Measurements from ENCODE around the gene STARD9. TPM values are rescaled to one million over a fixed set of nuclear protein-coding genes. Genes with fewer than 3 reads are reported as not detected.
A peak's percentile ranks its signal among the peaks of the same experiment; 100 is the strongest.

STARD9 gene
- total and polyA plus RNA-seq, 2 of the 13 experiments (the other 11 are each of a cell fraction or from before 2014, with no cell fraction given), result 5.3 to 7.5 TPM

DNA sequence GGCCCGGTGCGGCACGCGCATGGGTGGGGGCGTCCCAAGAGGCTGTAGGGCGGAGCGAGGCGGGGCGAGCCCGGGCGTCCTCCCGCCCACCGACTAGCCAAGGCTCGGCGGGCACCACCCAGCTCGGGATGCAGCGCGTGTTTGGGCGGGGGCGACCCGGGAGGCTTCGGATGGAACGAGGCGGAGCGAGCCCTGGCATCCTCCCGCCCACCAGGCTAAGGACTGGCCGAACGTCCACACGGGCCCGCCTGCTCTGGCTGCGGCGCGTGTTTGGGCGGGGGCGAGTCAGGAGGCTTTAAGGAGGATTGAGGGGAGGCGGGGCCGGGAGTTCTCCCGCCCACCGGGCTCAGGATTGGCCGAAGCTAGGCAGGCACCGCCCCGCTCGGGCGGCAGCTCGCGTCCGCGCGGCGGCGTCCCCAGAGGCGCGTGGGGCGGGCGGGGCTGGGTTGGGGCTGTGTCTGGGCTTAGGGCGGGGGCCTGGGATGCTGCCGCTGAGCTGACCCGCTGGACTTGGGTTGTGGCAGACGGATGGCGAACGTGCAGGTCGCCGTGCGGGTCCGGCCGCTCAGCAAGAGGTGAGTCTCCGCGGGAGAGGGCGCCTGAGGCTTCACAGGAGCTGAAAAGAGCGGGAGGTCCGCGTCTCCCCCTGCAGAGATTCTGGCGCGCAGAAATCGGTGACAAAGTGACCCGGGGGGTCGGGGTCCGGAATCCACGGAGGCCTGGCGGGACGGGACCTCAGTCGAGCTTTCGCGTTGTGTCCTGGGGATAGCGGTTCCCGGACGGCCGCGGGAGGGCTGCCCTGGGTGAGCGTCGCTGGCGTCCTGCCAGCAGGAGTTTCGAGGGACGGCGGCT, at the start of gene STARD9 (continued):
- TF ChIP-seq ZNF607 (CRISPR knock-in tag; IDR thresholded peaks at IDR 0.05; ENCODE audit: borderline replicate concordance) (peak; percentile 89; the same call in 1 of the 2 replicates), POGZ (CRISPR knock-in tag; IDR thresholded peaks at IDR 0.05) (peak; percentile 57; the same call in 1 of the 2 replicates), HNF4A (CRISPR knock-in tag; IDR thresholded peaks at IDR 0.05) (peak; percentile 36; the same call in 1 of the 2 replicates), IKZF1 (IDR thresholded peaks at IDR 0.05) (no peak), TGIF2 (CRISPR knock-in tag; IDR thresholded peaks at IDR 0.05) (peak; percentile 20; the same call in 1 of the 2 replicates), CENPT (CRISPR knock-in tag; IDR thresholded peaks at IDR 0.05; ENCODE audit: low read depth) (peak; percentile 61; the same call in 1 of the 2 replicates)
- TF ChIP-seq, protein P1, sequence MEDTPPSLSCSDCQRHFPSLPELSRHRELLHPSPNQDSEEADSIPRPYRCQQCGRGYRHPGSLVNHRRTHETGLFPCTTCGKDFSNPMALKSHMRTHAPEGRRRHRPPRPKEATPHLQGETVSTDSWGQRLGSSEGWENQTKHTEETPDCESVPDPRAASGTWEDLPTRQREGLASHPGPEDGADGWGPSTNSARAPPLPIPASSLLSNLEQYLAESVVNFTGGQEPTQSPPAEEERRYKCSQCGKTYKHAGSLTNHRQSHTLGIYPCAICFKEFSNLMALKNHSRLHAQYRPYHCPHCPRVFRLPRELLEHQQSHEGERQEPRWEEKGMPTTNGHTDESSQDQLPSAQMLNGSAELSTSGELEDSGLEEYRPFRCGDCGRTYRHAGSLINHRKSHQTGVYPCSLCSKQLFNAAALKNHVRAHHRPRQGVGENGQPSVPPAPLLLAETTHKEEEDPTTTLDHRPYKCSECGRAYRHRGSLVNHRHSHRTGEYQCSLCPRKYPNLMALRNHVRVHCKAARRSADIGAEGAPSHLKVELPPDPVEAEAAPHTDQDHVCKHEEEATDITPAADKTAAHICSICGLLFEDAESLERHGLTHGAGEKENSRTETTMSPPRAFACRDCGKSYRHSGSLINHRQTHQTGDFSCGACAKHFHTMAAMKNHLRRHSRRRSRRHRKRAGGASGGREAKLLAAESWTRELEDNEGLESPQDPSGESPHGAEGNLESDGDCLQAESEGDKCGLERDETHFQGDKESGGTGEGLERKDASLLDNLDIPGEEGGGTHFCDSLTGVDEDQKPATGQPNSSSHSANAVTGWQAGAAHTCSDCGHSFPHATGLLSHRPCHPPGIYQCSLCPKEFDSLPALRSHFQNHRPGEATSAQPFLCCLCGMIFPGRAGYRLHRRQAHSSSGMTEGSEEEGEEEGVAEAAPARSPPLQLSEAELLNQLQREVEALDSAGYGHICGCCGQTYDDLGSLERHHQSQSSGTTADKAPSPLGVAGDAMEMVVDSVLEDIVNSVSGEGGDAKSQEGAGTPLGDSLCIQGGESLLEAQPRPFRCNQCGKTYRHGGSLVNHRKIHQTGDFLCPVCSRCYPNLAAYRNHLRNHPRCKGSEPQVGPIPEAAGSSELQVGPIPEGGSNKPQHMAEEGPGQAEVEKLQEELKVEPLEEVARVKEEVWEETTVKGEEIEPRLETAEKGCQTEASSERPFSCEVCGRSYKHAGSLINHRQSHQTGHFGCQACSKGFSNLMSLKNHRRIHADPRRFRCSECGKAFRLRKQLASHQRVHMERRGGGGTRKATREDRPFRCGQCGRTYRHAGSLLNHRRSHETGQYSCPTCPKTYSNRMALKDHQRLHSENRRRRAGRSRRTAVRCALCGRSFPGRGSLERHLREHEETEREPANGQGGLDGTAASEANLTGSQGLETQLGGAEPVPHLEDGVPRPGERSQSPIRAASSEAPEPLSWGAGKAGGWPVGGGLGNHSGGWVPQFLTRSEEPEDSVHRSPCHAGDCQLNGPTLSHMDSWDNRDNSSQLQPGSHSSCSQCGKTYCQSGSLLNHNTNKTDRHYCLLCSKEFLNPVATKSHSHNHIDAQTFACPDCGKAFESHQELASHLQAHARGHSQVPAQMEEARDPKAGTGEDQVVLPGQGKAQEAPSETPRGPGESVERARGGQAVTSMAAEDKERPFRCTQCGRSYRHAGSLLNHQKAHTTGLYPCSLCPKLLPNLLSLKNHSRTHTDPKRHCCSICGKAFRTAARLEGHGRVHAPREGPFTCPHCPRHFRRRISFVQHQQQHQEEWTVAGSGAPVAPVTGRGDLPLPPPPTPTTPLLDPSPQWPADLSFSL (CRISPR knock-in tag; IDR thresholded peaks at IDR 0.05), result no peak
- TF ChIP-seq, protein P2, sequence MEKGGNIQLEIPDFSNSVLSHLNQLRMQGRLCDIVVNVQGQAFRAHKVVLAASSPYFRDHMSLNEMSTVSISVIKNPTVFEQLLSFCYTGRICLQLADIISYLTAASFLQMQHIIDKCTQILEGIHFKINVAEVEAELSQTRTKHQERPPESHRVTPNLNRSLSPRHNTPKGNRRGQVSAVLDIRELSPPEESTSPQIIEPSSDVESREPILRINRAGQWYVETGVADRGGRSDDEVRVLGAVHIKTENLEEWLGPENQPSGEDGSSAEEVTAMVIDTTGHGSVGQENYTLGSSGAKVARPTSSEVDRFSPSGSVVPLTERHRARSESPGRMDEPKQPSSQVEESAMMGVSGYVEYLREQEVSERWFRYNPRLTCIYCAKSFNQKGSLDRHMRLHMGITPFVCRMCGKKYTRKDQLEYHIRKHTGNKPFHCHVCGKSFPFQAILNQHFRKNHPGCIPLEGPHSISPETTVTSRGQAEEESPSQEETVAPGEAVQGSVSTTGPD (CRISPR knock-in tag; IDR thresholded peaks at IDR 0.05), result no peak
- TF ChIP-seq, protein P3, sequence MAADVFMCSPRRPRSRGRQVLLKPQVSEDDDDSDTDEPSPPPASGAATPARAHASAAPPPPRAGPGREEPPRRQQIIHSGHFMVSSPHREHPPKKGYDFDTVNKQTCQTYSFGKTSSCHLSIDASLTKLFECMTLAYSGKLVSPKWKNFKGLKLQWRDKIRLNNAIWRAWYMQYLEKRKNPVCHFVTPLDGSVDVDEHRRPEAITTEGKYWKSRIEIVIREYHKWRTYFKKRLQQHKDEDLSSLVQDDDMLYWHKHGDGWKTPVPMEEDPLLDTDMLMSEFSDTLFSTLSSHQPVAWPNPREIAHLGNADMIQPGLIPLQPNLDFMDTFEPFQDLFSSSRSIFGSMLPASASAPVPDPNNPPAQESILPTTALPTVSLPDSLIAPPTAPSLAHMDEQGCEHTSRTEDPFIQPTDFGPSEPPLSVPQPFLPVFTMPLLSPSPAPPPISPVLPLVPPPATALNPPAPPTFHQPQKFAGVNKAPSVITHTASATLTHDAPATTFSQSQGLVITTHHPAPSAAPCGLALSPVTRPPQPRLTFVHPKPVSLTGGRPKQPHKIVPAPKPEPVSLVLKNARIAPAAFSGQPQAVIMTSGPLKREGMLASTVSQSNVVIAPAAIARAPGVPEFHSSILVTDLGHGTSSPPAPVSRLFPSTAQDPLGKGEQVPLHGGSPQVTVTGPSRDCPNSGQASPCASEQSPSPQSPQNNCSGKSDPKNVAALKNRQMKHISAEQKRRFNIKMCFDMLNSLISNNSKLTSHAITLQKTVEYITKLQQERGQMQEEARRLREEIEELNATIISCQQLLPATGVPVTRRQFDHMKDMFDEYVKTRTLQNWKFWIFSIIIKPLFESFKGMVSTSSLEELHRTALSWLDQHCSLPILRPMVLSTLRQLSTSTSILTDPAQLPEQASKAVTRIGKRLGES (CRISPR knock-in tag; IDR thresholded peaks at IDR 0.05; ENCODE audit: borderline replicate concordance), result no peak
- TF ChIP-seq, protein P4, sequence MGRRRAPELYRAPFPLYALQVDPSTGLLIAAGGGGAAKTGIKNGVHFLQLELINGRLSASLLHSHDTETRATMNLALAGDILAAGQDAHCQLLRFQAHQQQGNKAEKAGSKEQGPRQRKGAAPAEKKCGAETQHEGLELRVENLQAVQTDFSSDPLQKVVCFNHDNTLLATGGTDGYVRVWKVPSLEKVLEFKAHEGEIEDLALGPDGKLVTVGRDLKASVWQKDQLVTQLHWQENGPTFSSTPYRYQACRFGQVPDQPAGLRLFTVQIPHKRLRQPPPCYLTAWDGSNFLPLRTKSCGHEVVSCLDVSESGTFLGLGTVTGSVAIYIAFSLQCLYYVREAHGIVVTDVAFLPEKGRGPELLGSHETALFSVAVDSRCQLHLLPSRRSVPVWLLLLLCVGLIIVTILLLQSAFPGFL (CRISPR knock-in tag; IDR thresholded peaks at IDR 0.05), result no peak
- TF ChIP-seq, protein P5, sequence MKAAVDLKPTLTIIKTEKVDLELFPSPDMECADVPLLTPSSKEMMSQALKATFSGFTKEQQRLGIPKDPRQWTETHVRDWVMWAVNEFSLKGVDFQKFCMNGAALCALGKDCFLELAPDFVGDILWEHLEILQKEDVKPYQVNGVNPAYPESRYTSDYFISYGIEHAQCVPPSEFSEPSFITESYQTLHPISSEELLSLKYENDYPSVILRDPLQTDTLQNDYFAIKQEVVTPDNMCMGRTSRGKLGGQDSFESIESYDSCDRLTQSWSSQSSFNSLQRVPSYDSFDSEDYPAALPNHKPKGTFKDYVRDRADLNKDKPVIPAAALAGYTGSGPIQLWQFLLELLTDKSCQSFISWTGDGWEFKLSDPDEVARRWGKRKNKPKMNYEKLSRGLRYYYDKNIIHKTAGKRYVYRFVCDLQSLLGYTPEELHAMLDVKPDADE (CRISPR knock-in tag; IDR thresholded peaks at IDR 0.05), result no peak
